Upper lobe of right lung (tissue), 1 donor: ENCODE data around the gene NMNAT2. TPM values are rescaled to one million over a fixed set of nuclear protein-coding genes. Genes with fewer than 3 reads are reported as not detected.

Experiments used
- ATAC-seq: fragments of 200-7000 bp; cut with Tn5 transposase; one replicate; pipeline ENCODE4 v1.9.1; 2020; ENCODE audit warnings: mild to moderate bottlenecking, moderate library complexity
- DNase-seq: peaks from one replicate; pipeline ENCODE4 v3.0.0-alpha.2; 2020
- H3K27ac ChIP-seq: fragments of 200-600 bp; one replicate; pipeline ENCODE4 v1.8.0; 2022
- H3K27me3 ChIP-seq: fragments of 200-600 bp; one replicate; pipeline ENCODE4 v1.8.0; 2022; ENCODE audit warnings: mild to moderate bottlenecking
- H3K36me3 ChIP-seq: fragments of 200-600 bp; one replicate; pipeline ENCODE4 v1.8.0; 2022
- H3K4me1 ChIP-seq: fragments of 200-600 bp; one replicate; pipeline ENCODE4 v1.8.0; 2022
- H3K4me3 ChIP-seq: fragments of 200-600 bp; one replicate; pipeline ENCODE4 v1.8.0; 2022; ENCODE audit warnings: mild to moderate bottlenecking
- H3K9me3 ChIP-seq: fragments of 200-600 bp; one replicate; pipeline ENCODE4 v1.8.0; 2022
- intact Hi-C: fragments of 100-400 bp; cut with DNase I; formaldehyde crosslinking; loops from one replicate; pipeline ENCODE4 v1.11.0; 2022
- total RNA-seq: library from RNA; stranded (reverse); fragmentation: NEBNext Ultra II Directional; extraction: Animal tissue kit (Norgen Biotek cat#: 25700); gene quantifications from one replicate; pipeline ENCODE4 v1.2.1, GENCODE V29; 2021
- TF ChIP-seq, protein P1 (sequence below): fragments of 200-600 bp; IDR thresholded peaks from one replicate; pipeline ENCODE4 v1.8.0; 2022; ENCODE audit warnings: antibody characterized with exemption
- donor health status: DM: no; HTN: yes; CAD: no; lungs with severe emphysema.

NMNAT2 gene
- total RNA-seq, 1 donor from 2014 or later: 0.38 TPM

DNA sequence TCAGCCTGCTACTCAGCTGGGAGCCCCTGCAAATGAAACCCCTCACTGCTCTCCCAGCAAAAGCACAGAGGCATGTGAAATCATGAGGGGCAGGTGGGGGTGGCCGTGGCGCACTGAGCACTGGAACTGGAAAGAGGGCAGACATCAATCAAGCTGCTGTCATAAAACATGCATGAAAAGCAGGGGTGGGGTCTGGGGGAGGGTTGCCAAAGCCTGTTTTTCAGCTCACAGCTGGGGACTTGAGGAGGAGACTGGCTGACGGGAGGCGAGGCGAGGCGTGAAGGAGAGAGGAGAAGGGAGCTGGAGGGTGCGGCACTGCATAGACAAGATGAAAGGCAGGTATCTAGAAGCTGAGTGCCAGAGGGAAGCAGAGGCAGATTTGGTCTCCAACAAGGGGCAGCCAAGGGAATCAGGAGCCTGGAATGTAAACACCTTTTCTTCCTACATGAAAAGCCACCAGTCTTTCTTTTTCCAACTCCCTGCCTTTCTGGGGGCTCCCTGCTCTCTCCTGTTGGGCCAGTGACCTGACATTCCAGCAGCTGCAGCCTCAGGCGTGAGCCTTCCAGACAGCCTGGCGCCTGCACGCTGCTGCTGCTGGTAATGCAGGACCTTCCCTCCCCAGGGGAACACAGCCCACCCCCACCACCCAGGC lies 87.0 kb downstream of the NMNAT2 start:
- H3K36me3 ChIP-seq: no peaks in the 10 kb centered on the region
- intact Hi-C loops: no loop called here
- DNase-seq: no peak
- no peaks in the 10 kb centered on the region for H3K4me1 ChIP-seq
- TF ChIP-seq, protein P1, sequence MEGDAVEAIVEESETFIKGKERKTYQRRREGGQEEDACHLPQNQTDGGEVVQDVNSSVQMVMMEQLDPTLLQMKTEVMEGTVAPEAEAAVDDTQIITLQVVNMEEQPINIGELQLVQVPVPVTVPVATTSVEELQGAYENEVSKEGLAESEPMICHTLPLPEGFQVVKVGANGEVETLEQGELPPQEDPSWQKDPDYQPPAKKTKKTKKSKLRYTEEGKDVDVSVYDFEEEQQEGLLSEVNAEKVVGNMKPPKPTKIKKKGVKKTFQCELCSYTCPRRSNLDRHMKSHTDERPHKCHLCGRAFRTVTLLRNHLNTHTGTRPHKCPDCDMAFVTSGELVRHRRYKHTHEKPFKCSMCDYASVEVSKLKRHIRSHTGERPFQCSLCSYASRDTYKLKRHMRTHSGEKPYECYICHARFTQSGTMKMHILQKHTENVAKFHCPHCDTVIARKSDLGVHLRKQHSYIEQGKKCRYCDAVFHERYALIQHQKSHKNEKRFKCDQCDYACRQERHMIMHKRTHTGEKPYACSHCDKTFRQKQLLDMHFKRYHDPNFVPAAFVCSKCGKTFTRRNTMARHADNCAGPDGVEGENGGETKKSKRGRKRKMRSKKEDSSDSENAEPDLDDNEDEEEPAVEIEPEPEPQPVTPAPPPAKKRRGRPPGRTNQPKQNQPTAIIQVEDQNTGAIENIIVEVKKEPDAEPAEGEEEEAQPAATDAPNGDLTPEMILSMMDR: no peak
- H3K27ac ChIP-seq: no peak overlapping the region
- H3K4me3 ChIP-seq: no peak overlapping the region
- H3K9me3 ChIP-seq: no peaks in the 10 kb centered on the region
- no peaks in the 10 kb centered on the region for H3K27me3 ChIP-seq
- peak; percentile 22 for ATAC-seq

DNA sequence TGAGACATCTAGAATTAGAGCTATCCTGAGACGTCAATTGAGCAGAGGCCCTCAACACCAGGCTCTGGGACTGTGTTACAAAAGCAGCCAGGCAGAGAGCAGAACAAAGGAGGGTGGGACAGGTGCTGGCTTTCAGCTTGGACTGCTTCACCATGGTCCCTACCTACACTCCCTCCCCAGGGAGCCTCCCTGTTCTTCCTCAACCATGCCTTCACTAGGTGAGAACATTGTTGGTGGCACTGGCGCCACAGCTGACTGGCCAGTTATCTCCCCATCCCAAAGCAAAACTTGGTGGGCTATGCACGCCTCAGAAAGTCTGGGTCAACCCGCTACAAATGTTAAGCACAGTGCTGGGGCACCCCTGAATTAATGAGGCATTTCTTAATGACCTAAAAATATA lies 87.8 kb downstream of the NMNAT2 start:
- Histone ChIP-seq H3K27me3 (no peaks in the 10 kb centered on the region), H3K36me3 (no peaks in the 10 kb centered on the region), H3K9me3 (no peaks in the 10 kb centered on the region), H3K27ac (no peak overlapping the region), H3K4me3 (no peak overlapping the region), H3K4me1 (no peaks in the 10 kb centered on the region)
- intact Hi-C loops: no loop called here
- ATAC-seq: no peak
- TF ChIP-seq, protein P1: no peak
- DNase-seq: no peak

DNA sequence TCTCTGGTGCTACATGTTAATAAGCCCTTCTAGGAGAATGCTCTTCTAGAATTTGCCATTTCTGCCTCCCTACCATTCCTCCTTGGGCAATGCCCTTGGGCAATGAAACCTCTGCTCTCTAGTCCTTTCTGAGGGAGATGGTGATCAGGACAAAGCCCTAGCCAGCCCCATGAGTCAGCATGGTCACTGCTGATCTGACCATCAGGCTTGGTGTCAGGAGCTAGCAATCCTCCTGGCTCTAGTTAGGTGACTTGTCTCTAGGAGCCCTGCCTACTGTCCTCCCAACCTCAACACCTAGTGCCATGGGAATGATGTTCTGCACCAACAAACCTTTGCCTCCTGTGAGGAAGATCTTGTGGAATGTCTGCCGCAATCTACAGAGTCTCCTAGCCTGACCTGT lies 89.8 kb downstream of the NMNAT2 start:
- no peaks in the 10 kb centered on the region for H3K27me3 ChIP-seq
- H3K9me3 ChIP-seq: no peaks in the 10 kb centered on the region
- H3K27ac ChIP-seq: no peak overlapping the region
- no peaks in the 10 kb centered on the region for H3K36me3 ChIP-seq
- intact Hi-C loops: no loop called here
- H3K4me1 ChIP-seq: no peaks in the 10 kb centered on the region
- no peak overlapping the region for H3K4me3 ChIP-seq
- no peak for ATAC-seq
- DNase-seq: no peak
- TF ChIP-seq, protein P1: no peak

DNA sequence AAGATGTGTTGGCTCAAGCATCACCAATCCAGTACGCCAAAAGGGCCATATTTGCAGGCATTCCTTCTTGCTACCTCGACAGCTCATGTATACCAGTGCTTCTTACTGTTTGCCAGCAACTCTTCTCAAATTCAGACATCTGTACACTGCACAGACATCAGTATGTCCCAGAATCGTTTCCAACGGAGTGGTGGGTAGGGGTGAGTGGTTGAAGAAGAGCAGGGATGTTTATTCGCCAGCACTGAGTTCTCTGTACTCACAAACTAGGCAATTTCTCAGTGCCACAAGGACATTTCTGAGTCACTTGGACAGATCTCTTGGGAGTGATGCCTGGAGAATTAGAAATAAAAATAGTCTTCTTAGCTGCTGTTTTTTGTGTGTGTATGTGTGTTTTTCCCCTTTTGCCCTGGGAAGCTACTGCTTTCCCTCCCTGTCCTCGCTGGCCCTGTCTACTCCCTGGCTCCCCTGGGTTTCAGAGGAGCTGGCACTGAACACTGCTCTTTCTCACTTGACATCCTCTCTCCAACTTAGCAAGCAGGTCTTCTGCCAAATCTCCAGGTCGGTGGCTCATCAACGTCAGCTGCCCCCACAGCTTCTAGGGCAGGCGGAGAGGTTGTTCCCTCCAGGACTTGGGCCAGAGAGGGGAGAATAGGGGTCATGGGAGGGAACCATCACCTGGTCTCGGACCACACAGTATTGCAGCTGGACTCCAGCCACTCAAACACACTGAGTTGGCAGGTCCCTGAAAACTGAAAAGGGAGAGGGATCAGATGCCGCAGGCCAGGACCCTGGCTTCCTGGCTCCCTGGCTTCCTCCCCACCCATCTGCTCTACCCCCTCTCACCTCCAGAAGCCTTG lies 90.5 kb downstream of the NMNAT2 start:
- Histone ChIP-seq H3K9me3 (no peaks in the 10 kb centered on the region), H3K27me3 (no peaks in the 10 kb centered on the region), H3K4me3 (no peak overlapping the region), H3K27ac (no peak overlapping the region), H3K4me1 (no peaks in the 10 kb centered on the region), H3K36me3 (no peaks in the 10 kb centered on the region)
- DNase-seq (no peak), ATAC-seq (no peak)
- intact Hi-C loops: no loop called here
- TF ChIP-seq, protein P1: no peak

DNA sequence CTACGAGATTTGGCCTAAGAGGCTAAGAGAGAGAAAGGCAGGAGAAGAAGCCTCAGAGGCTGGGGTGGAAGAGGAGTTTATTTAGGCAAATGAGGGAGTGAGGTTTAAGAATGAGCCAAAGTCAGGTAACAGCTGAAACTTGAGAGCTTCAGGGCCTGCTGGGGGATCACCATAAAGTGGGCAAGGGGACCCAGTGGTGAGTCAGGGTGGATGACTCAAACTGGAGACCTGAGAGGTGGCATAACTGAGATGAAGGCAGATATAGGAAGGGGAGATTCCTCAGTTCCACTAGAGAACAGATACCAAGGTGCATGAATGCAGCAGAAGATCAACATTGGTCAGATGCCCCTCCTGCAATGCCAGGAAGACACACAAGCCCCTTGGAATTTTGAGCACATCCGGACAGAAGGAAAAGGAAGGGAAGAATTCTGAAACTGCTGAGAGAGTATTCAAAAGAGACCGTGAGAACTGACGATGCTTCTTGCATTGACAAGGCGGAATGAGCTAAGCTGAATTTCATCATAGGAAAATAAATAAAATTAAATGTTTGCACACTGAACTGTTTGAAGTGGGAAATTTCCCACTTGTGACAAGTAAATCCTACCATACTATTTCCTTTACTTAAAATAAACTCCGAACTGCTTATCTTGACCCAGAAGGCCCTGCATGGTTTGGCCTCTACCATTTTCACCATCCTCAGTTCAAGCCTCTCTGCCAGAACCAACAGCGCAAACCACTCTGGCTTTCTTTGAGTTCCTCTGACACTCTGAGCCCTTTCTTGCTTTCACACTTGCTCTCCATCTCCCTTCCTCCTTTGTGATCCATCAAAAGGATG lies 94.1 kb downstream of the NMNAT2 start:
- peak; percentile 19 for ATAC-seq
- TF ChIP-seq, protein P1: no peak
- Histone ChIP-seq H3K9me3 (no peaks in the 10 kb centered on the region), H3K4me1 (no peaks in the 10 kb centered on the region), H3K27me3 (no peaks in the 10 kb centered on the region), H3K4me3 (no peak overlapping the region), H3K27ac (no peak overlapping the region), H3K36me3 (no peaks in the 10 kb centered on the region)
- DNase-seq: no peak
- intact Hi-C loops: no loop called here
